Mucosa of descending colon (tissue), 3 donors: Measurements from ENCODE around the gene MAN2A1. TPM values are rescaled to one million over a fixed set of nuclear protein-coding genes. Genes with fewer than 3 reads are reported as not detected.

Experiments used
- ATAC-seq: fragments of 200-7000 bp; cut with Tn5 transposase; one replicate; pipeline ENCODE4 v1.9.1; 2020; ENCODE audit warnings: mild to moderate bottlenecking, moderate library complexity
- DNase-seq, 3 donors: peaks; one replicate each; pipeline ENCODE4 v3.0.0-alpha.2; 2020
- H3K36me3 ChIP-seq: fragments of 200-600 bp; one replicate; pipeline ENCODE4 v1.8.0; 2021; ENCODE audit warnings: low read depth, mild to moderate bottlenecking
- H3K4me1 ChIP-seq: fragments of 200-600 bp; one replicate; pipeline ENCODE4 v1.8.0; 2021; ENCODE audit warnings: low read depth, mild to moderate bottlenecking
- H3K4me3 ChIP-seq: fragments of 200-600 bp; one replicate; pipeline ENCODE4 v1.8.0; 2021; ENCODE audit warnings: mild to moderate bottlenecking
- H3K9me3 ChIP-seq: fragments of 200-600 bp; one replicate; pipeline ENCODE4 v1.8.0; 2021; ENCODE audit warnings: mild to moderate bottlenecking
- CTCF ChIP-seq: fragments of 200-600 bp; IDR thresholded peaks from one replicate; pipeline ENCODE4 v1.8.0; 2022; ENCODE audit warnings: antibody characterized with exemption, mild to moderate bottlenecking
- intact Hi-C, 2 donors: fragments of 100-400 bp; cut with DNase I in 1 of 2; cut with micrococcal nuclease in 1 of 2; formaldehyde crosslinking; loops; one replicate each; pipeline versions ENCODE4 v1.11.0 to v1.11.1; 2022; cut with DNase I, micrococcal nuclease
- total RNA-seq, 3 donors: library from RNA; stranded (reverse); fragmentation: NEBNext Ultra II Directional in 2 of 3; extraction: Animal tissue kit (Norgen Biotek cat#: 25700) in 2 of 3; gene quantifications; one replicate each; pipeline versions ENCODE4 v1.2.1 to v1.2.4, GENCODE V29; 2021 to 2023
- donor health status: DM: no; HTN: no; CAD: no; lungs with moderate emphysema.
- donor health status: DM: no; HTN: no; CAD: no.
- donor health status: DM: no; HTN: yes; CAD: no.

Gene MAN2A1
- total RNA-seq, 3 donors from 2014 or later: 56.8 to 88.7 (median 75.1) TPM

- Histone ChIP-seq H3K4me3 (no peak overlapping the region), H3K9me3 (no peaks in the 10 kb centered on the region), H3K36me3 (no peaks in the 10 kb centered on the region), H3K4me1 (no peaks in the 10 kb centered on the region)
- intact Hi-C loops: no loop called here
- no peak for DNase-seq
- TF ChIP-seq CTCF: no peak
- no peak for ATAC-seq
These were observed 218.6 kb downstream of the MAN2A1 start for GRCh38 chr5:109908366-109908765.

GRCh38 chr5:109910874-109911273 lies 221.1 kb downstream of the MAN2A1 start:
- H3K4me1 ChIP-seq: no peaks in the 10 kb centered on the region
- H3K9me3 ChIP-seq: no peaks in the 10 kb centered on the region
- TF ChIP-seq CTCF: no peak
- DNase-seq (no peak), ATAC-seq (no peak)
- no peak overlapping the region for H3K4me3 ChIP-seq
- intact Hi-C loops: no loop called here
- H3K36me3 ChIP-seq: no peaks in the 10 kb centered on the region

GRCh38 chr5:109911731-109912130 lies 222.0 kb downstream of the MAN2A1 start:
- H3K9me3 ChIP-seq: no peaks in the 10 kb centered on the region
- H3K36me3 ChIP-seq: no peaks in the 10 kb centered on the region
- H3K4me3 ChIP-seq: no peak overlapping the region
- no peak for DNase-seq
- no peak for TF ChIP-seq CTCF
- intact Hi-C loops: no loop called here
- ATAC-seq: no peak
- no peaks in the 10 kb centered on the region for H3K4me1 ChIP-seq

- DNase-seq: no peak
- Histone ChIP-seq H3K4me3 (no peak overlapping the region), H3K36me3 (no peaks in the 10 kb centered on the region), H3K9me3 (no peaks in the 10 kb centered on the region), H3K4me1 (no peaks in the 10 kb centered on the region)
- ATAC-seq: no peak
- TF ChIP-seq CTCF: no peak
- intact Hi-C loops: no loop called here
These were observed 225.2 kb downstream of the MAN2A1 start for GRCh38 chr5:109914906-109915305.

- H3K4me1 ChIP-seq: no peaks in the 10 kb centered on the region
- intact Hi-C loops: no loop called here
- DNase-seq: no peak
- no peak for TF ChIP-seq CTCF
- no peak for ATAC-seq
- no peaks in the 10 kb centered on the region for H3K9me3 ChIP-seq
- H3K4me3 ChIP-seq: no peak overlapping the region
- H3K36me3 ChIP-seq: no peaks in the 10 kb centered on the region
These were observed 226.9 kb downstream of the MAN2A1 start for GRCh38 chr5:109916481-109917153.
